Measurements from ENCODE around the gene TMEM132C. TPM values are rescaled to one million over a fixed set of nuclear protein-coding genes. Genes with fewer than 3 reads are reported as not detected.
"Not testable (repeated sequence)": the region's sequence is repeated elsewhere in the genome, so short reads cannot be mapped to it uniquely, and the experiment has no call there.

TMEM132C gene
- total RNA-seq, 2 experiments from 2014 or later, result not detected

DNA sequence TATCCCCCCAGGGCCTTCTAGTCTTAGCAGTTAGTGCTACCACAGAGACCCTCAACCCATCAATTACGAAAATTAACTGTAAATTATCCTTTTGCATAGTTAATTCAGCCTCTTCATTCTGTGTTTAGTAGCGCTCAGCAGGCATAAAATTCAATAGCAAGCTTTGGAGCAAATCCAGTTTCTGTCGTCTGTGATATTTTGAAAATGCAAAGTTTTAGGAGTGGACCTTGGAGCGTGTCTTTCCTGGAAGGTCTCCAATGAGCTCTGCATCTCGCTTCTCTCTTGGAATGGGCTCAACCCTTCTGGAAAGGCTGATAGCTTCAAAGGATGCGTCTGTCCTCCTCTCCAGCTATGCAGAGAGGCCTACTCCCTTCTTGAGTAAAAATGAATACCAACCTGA, 333.9 kb downstream of the TMEM132C start:
- ATAC-seq (ENCODE audit: low read depth), result no peak
- no peak overlapping the region for H3K4me3 Mint-ChIP-seq
- H3K9me3 Mint-ChIP-seq, result peaks cover 1% of the 10 kb centered on the region
- no peak overlapping the region for H3K27ac Mint-ChIP-seq
- H3K4me1 Mint-ChIP-seq, result no peaks in the 10 kb centered on the region
- no peaks in the 10 kb centered on the region for H3K36me3 Mint-ChIP-seq
- no peak for DNase-seq
- no peaks in the 10 kb centered on the region for H3K27me3 Mint-ChIP-seq
- POLR2A ChIA-PET, result no interaction called here

- no peaks in the 10 kb centered on the region for H3K4me1 Mint-ChIP-seq
- no peak overlapping the region for H3K4me3 Mint-ChIP-seq
- H3K27me3 Mint-ChIP-seq, result no peaks in the 10 kb centered on the region
- POLR2A ChIA-PET, result no interaction called here
- H3K9me3 Mint-ChIP-seq, result peaks cover 1% of the 10 kb centered on the region
- ATAC-seq (ENCODE audit: low read depth), result no peak
- no peaks in the 10 kb centered on the region for H3K36me3 Mint-ChIP-seq
- no peak overlapping the region for H3K27ac Mint-ChIP-seq
- no peak for DNase-seq
Measured at GRCh38 chr12:128603573-128604115, 336.7 kb downstream of the TMEM132C start.

DNA sequence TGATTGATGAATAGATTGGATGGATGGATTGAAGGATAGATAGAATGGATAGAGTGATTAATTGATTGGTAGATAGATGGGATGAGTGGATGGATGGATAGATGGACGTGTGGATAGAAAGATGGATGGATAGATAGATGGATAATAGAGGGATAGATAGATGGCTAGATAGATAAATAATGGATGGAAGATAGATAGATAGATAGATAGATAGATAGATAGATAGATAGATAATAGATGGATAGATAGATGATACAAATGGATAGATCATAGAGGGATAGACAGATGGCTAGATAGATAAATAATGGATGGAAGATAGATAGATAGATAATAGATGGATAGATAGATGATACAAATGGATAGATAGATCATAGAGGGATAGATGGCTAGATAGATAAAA, 337.2 kb downstream of the TMEM132C start:
- H3K4me3 Mint-ChIP-seq; POLR2A ChIA-PET; H3K36me3 Mint-ChIP-seq; DNase-seq; H3K27me3 Mint-ChIP-seq; H3K9me3 Mint-ChIP-seq; H3K27ac Mint-ChIP-seq; ATAC-seq (ENCODE audit: low read depth); H3K4me1 Mint-ChIP-seq: not testable (repeated sequence)

- ATAC-seq (ENCODE audit: low read depth) (no peak), DNase-seq (no peak)
- no peaks in the 10 kb centered on the region for H3K4me1 Mint-ChIP-seq
- no peaks in the 10 kb centered on the region for H3K36me3 Mint-ChIP-seq
- H3K9me3 Mint-ChIP-seq, result no peaks in the 10 kb centered on the region
- no peaks in the 10 kb centered on the region for H3K27me3 Mint-ChIP-seq
- no peak overlapping the region for H3K4me3 Mint-ChIP-seq
- no peak overlapping the region for H3K27ac Mint-ChIP-seq
- POLR2A ChIA-PET, result no interaction called here
Measured at GRCh38 chr12:128606051-128606450, 339.1 kb downstream of the TMEM132C start.

DNA sequence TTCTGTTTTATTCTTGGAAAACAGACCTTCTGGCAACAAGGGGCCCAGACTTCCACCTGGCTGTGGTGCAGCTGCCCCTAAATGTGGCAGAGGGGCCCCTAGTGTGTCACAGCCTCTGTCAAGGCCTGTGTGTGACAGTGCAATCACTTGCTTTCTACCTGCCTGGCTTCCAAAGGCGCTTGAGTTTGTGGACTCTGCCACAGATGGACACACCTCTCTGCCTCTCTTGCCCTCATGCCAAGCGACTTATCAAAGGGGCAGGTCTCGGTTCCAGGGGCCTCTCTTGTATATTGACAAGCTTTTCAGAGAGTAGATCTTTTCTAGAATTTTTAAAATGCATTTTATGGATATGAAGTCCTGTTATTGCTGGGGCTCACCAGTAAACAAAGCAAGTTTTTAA, 339.6 kb downstream of the TMEM132C start:
- no peaks in the 10 kb centered on the region for H3K36me3 Mint-ChIP-seq
- no peak overlapping the region for H3K4me3 Mint-ChIP-seq
- no peaks in the 10 kb centered on the region for H3K4me1 Mint-ChIP-seq
- DNase-seq, result no peak
- no peak overlapping the region for H3K27ac Mint-ChIP-seq
- no peaks in the 10 kb centered on the region for H3K9me3 Mint-ChIP-seq
- no peak for ATAC-seq (ENCODE audit: low read depth)
- POLR2A ChIA-PET, result no interaction called here
- no peaks in the 10 kb centered on the region for H3K27me3 Mint-ChIP-seq

- H3K27ac Mint-ChIP-seq, result no peak overlapping the region
- no peaks in the 10 kb centered on the region for H3K27me3 Mint-ChIP-seq
- H3K4me1 Mint-ChIP-seq, result no peaks in the 10 kb centered on the region
- no peak for ATAC-seq (ENCODE audit: low read depth)
- POLR2A ChIA-PET, result no interaction called here
- no peak for DNase-seq
- no peak overlapping the region for H3K4me3 Mint-ChIP-seq
- H3K9me3 Mint-ChIP-seq, result no peaks in the 10 kb centered on the region
- no peaks in the 10 kb centered on the region for H3K36me3 Mint-ChIP-seq
Measured at GRCh38 chr12:128606970-128607369, 340.0 kb downstream of the TMEM132C start.

DNA sequence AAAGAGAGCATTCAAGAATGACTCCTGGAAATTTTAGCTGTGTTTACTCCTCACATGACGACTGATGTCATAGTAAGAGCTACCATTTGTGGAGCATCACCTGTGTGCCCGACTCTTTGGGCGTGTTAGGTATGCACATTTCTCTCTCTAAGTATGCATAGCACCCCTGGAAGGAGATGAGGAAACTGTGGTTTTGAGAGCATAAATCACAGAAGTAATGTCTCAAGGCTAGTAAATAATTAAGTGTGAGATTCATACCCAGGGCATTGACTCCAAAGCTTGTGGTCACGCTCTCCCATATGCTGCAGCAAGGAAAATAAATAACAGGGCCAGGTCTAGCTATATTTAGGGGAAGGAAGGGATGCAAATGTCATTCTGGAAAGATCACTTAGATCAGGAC, 340.7 kb downstream of the TMEM132C start:
- Mint-ChIP-seq H3K9me3 (no peaks in the 10 kb centered on the region), H3K36me3 (no peaks in the 10 kb centered on the region), H3K4me3 (no peak overlapping the region), H3K4me1 (no peaks in the 10 kb centered on the region), H3K27me3 (no peaks in the 10 kb centered on the region), H3K27ac (no peak overlapping the region)
- no peak for ATAC-seq (ENCODE audit: low read depth)
- no peak for DNase-seq
- POLR2A ChIA-PET, result no interaction called here

GRCh38 chr12:128609861-128610260, 342.9 kb downstream of the TMEM132C start:
- Mint-ChIP-seq H3K36me3 (no peaks in the 10 kb centered on the region), H3K9me3 (no peaks in the 10 kb centered on the region), H3K4me1 (no peaks in the 10 kb centered on the region), H3K4me3 (no peak overlapping the region), H3K27me3 (no peaks in the 10 kb centered on the region), H3K27ac (no peak overlapping the region)
- ATAC-seq (ENCODE audit: low read depth) (no peak), DNase-seq (no peak)
- POLR2A ChIA-PET, result no interaction called here

GRCh38 chr12:128611736-128612135, 344.8 kb downstream of the TMEM132C start:
- H3K27me3 Mint-ChIP-seq, result no peaks in the 10 kb centered on the region
- DNase-seq, result no peak
- H3K4me1 Mint-ChIP-seq, result no peaks in the 10 kb centered on the region

GRCh38 chr12:128612150-128612850, 345.3 kb downstream of the TMEM132C start:
- POLR2A ChIA-PET, result no interaction called here
- H3K4me1 Mint-ChIP-seq, result no peaks in the 10 kb centered on the region
- no peak overlapping the region for H3K4me3 Mint-ChIP-seq
- no peaks in the 10 kb centered on the region for H3K9me3 Mint-ChIP-seq
- ATAC-seq (ENCODE audit: low read depth) (no peak), DNase-seq (no peak)
- no peak overlapping the region for H3K27ac Mint-ChIP-seq
- H3K27me3 Mint-ChIP-seq, result no peaks in the 10 kb centered on the region
- H3K36me3 Mint-ChIP-seq, result no peaks in the 10 kb centered on the region

More at GRCh38 chr12:128611736-128612135, 344.8 kb downstream of the TMEM132C start:
- POLR2A ChIA-PET, result no interaction called here
- ATAC-seq (ENCODE audit: low read depth), result no peak
- Mint-ChIP-seq H3K4me3 (no peak overlapping the region), H3K27ac (no peak overlapping the region), H3K9me3 (no peaks in the 10 kb centered on the region), H3K36me3 (no peaks in the 10 kb centered on the region)

GRCh38 chr12:128613837-128614590, 347.0 kb downstream of the TMEM132C start:
- H3K4me3 Mint-ChIP-seq, result no peak overlapping the region
- DNase-seq (no peak), ATAC-seq (ENCODE audit: low read depth) (no peak)
- POLR2A ChIA-PET, result no interaction called here
- no peaks in the 10 kb centered on the region for H3K4me1 Mint-ChIP-seq
- H3K9me3 Mint-ChIP-seq, result no peaks in the 10 kb centered on the region
- no peaks in the 10 kb centered on the region for H3K27me3 Mint-ChIP-seq
- no peaks in the 10 kb centered on the region for H3K36me3 Mint-ChIP-seq
- no peak overlapping the region for H3K27ac Mint-ChIP-seq

- H3K4me1 Mint-ChIP-seq, result no peaks in the 10 kb centered on the region
Measured at GRCh38 chr12:128617304-128617833, 350.4 kb downstream of the TMEM132C start.

DNA sequence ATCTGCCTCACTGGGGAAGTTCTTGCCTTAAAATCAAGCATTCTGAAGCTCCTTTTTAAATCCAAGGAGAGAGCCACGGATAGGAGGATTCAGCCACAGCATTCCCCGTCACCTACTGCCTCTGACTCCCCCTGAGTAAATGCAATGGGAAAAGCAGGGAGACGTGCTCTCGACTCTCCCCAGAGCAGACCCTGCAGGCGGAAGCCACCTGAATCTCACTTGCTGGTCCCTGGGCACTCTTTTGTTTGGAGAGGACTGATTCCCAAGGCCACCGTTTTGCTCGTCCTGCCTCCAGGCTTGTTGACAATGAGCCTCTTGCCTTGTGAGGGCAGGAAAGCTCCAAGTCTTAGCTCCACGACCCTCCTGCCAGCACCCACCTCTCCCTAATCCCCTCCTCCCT, 352.3 kb downstream of the TMEM132C start:
- ATAC-seq (ENCODE audit: low read depth), result no peak
- no peak overlapping the region for H3K27ac Mint-ChIP-seq
- H3K4me1 Mint-ChIP-seq, result no peaks in the 10 kb centered on the region
- H3K27me3 Mint-ChIP-seq, result no peaks in the 10 kb centered on the region
- no peaks in the 10 kb centered on the region for H3K36me3 Mint-ChIP-seq
- POLR2A ChIA-PET, result no interaction called here
- no peak overlapping the region for H3K4me3 Mint-ChIP-seq
- no peak for DNase-seq
- peaks cover 2% of the 10 kb centered on the region for H3K9me3 Mint-ChIP-seq

More at GRCh38 chr12:128617304-128617833, 350.4 kb downstream of the TMEM132C start:
- Mint-ChIP-seq H3K36me3 (no peaks in the 10 kb centered on the region), H3K27ac (no peak overlapping the region), H3K4me3 (no peak overlapping the region), H3K9me3 (peaks cover 2% of the 10 kb centered on the region), H3K27me3 (no peaks in the 10 kb centered on the region)
- DNase-seq (no peak), ATAC-seq (ENCODE audit: low read depth) (no peak)
- POLR2A ChIA-PET, result no interaction called here

- ATAC-seq (ENCODE audit: low read depth), result no peak
- no peak overlapping the region for H3K4me3 Mint-ChIP-seq
- no peaks in the 10 kb centered on the region for H3K36me3 Mint-ChIP-seq
- peaks cover 4% of the 10 kb centered on the region for H3K9me3 Mint-ChIP-seq
- POLR2A ChIA-PET, result no interaction called here
- H3K27me3 Mint-ChIP-seq, result no peaks in the 10 kb centered on the region
- no peaks in the 10 kb centered on the region for H3K4me1 Mint-ChIP-seq
- no peak for DNase-seq
- H3K27ac Mint-ChIP-seq, result no peak overlapping the region
Measured at GRCh38 chr12:128621304-128621703, 354.3 kb downstream of the TMEM132C start.
